NCI-H2196 (cell line): ENCODE results near the gene HDC.

Experiments
- DNase-seq: peaks from one replicate; lab custom pipeline; 2025; ENCODE audit not compliant: unreplicated experiment; lab: John Stamatoyannopoulos, UW

Gene HDC

DNA sequence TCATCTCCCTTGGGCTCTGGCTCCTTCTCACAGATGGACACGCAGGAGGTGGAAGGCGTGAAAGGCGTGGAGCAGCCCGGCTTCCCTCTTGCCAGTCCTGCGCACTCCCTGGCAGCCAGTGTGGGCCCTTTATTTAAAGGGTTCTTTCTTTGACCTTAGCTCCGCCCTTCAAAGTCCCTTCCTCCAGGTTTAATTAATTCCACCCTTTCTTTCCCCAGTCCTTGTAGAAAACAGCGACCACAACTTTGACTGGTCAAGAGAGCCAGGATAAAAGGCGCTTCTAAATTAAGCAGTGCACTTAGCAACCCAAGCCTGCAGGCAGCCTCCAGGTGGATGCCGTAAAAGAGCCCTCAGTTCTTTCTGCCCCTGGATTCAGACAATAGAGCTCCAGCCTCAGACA is at the start of gene HDC:
Gene HDC, minus strand, starts transcription at position 107 of the 400 bp plus-strand sequence. Its CDS starts 103 bp downstream, at position 4.
- no peak for DNase-seq

DNA sequence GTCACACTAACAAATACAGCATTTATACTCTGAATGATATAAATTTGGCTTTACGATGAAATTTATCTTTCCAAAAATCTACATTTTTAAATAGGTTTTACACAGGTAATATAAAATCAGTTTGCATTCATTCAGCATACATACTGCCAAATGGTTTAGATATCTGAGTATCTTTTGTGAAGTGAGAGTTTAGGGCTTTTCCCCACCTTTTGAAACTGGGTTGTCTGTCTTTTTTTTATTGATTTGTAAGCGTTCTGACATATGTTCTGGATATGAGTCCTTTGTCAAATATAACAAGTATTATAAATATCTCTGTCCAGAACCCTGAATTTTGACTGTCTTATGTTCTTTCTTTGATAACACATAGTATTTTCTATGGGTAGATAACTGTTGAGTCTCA is 47.1 kb upstream of the HDC start:
- DNase-seq, result no peak

GRCh38 chr15:50307799-50308198 is 42.3 kb upstream of the HDC start:
- no peak for DNase-seq

DNA sequence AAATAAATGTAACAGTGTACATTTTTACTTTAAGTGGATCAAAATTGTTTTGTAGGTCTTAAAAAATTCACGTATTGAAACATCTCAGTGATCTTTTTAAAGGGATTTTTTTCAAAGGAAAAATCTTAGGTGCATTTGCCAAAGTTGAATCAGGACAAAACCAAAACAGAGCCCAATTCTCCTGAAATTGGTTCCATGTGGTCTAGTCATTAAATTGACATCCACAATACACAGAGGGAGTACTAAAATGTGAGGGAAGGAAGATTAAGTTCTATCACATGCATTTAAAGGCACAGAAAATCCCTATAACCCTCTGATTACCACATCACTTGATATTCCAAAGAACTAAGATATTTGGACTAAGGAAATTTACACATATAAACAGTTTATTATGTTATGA is 39.3 kb upstream of the HDC start:
- DNase-seq, result no peak

DNA sequence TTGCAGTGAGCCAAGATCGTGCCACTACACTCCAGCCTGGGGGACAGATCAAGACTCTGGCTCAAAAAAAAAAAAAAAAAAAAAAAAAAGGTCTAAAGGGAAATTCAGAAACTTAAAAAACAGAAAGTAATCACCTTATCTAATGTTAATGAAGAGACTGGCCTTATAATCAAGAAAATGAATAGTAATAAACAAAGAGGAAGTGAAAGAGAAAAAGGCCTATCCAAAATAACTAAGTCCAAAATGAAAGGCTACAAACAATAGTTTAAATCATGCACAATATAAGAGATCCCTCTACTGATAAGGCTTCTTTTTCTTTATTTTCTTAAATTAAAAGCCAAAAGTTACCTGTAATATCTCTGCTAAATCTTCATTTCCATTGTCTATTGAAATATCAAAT is 37.1 kb upstream of the HDC start:
- DNase-seq, result no peak

DNA sequence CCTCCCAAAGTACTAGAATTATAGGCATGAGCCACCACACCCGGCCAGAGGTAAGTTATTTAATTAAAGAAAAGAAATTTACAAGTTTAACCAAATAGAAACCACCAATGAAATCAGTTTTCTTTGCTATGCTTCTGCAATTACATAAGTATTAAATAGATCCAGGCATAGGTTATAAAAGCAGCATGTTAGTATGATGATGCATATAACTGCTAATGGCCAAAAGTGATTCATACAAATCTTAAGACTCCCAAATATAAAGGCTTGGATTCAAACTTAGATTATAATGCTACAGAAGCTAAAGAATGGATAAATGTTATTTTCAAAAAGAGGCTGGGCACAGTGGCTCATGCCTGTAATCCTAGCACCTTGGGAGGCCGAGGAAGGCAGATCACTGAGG is 32.8 kb upstream of the HDC start:
- no peak for DNase-seq

- DNase-seq, result no peak
Measured at GRCh38 chr15:50295966-50296365, 30.4 kb upstream of the HDC start.

DNA sequence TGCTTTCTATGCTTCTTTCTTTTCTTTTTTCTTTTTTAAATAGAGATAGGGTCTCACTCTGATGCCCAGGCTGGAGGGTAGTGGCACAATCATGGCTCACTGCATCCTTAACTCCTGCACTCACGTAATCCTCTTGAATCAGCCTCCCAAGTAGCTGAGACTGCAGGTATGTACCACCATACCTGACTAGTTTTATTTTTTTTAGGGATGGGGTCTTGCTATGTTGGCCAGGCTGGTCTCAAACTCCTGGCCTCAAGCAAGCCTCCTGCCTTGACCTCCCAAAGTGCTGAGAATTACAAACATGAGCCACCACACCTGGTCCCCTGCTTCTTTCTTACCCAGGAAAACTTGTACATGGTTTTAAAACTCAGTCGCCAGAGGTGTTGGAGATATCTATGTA is 24.2 kb upstream of the HDC start:
- no peak for DNase-seq

DNA sequence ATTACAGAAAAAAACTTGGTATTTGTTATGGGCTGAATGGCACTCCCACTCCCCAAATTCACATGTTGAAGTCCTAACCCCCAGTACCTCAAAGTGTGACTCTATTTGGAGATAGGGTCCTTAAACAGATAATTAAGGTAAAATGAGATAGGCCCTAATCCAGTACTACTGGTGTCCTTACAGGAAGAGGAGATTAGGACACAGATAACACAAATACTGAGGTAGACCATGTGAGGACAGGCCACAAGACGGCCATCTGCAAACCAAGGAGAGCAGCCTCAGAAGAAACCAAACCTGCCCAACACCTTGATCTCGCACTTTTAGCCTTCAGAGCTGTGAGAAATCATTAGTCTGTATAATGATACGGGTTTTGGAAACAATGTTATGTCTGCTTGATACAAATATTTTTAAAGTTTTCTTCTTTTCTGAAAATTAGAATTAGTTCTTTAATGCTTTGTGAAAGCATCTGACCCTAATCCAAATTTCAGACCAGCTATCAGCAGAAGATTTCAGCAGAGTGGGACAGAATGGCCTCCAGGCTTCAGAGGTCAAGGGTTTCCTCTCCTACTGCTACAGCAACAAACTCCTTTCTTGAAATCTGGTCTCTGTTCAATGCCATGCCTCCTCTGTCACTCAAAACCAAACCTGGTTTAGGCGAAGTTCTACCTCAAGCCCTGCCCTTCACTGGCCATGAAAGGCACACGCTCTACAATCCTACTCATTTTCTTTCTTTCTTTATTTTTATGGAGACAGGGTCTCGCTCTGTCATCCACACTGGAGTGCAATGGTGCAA is 22.0 kb upstream of the HDC start:
- DNase-seq, result no peak

DNA sequence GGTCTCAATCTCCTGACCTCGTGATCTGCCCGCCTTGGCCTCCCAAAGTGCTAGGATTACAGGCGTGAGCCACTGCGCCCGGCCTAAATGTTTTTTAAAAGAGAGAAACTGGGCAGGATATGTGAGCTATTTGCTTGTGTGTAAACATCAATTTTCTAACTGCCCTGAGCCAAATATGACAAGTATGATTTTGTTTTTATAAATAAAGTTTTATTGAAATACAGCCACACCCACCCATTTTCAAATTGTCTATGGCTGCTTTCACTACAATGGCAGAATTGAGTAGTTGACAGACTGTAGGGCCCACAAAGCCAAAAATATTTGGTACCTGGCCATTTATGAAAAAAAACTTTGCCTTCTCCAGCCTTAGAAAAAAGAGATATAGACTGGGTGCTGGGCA is 15.9 kb upstream of the HDC start:
- no peak for DNase-seq

DNA sequence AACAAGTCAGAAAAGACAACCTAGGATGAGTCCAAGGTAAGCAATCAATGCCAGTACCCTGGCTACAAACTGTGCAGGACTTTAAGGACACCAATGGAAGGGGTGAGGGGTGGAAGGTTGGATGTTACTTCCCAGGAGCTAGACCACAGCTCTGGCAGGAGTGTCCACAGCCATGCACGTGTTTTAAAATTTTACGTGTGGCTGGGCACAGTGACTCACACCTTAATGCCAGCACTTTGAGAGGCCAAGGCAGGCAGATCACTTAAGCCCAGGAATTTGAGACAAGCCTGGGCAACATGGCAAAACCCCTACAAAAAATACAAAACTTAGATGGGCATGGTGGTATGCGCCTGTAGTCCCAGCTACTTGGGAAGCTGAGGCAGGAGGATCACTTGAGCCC is 14.7 kb upstream of the HDC start:
- no peak for DNase-seq

- no peak for DNase-seq
Measured at GRCh38 chr15:50278496-50278895, 13.0 kb upstream of the HDC start.

DNA sequence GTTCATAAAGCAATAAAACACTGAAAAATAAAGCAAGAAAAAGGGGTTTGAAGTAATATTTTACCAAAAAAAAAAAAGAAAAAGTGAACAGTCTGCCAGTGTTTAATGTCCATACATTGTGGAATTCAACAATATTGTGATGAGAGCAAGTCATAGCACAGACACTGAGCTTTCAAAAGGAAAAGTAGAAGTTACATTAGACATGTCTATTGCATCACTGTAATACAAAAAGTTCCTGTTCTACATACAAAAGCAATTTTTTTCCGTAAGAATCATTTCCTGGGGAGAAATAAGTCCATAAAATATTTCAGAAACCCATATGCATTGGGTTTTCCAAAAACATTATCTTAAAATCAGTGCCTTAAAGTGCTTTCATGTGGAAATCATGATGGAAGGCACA is 11.8 kb upstream of the HDC start:
- DNase-seq, result no peak

GRCh38 chr15:50275908-50276307 is 10.4 kb upstream of the HDC start:
- no peak for DNase-seq

- no peak for DNase-seq
Measured at GRCh38 chr15:50275091-50275490, 9.6 kb upstream of the HDC start.

DNA sequence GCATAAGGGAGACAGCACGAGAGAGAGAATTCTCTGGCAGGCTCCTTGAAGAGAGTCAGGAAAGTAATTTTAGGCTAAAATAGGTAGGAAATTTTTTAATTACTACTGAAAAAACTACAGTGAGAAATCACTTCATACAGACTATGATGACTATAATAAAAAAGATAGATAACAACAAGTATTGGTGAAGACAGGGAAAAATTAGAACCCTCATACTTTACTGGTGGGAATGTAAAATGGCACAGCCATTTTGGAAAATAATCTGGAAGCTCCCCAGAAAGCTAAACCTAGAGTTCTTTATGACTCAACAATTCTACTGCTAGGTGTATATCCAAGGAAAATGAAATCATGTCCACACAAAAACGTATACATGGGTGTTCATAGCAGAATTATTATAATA is 2.1 kb upstream of the HDC start:
- no peak for DNase-seq

GRCh38 chr15:50262533-50262932 is 3.0 kb downstream of the HDC start:
- DNase-seq, result no peak

GRCh38 chr15:50261981-50262380 is 3.5 kb downstream of the HDC start:
- DNase-seq, result no peak

DNA sequence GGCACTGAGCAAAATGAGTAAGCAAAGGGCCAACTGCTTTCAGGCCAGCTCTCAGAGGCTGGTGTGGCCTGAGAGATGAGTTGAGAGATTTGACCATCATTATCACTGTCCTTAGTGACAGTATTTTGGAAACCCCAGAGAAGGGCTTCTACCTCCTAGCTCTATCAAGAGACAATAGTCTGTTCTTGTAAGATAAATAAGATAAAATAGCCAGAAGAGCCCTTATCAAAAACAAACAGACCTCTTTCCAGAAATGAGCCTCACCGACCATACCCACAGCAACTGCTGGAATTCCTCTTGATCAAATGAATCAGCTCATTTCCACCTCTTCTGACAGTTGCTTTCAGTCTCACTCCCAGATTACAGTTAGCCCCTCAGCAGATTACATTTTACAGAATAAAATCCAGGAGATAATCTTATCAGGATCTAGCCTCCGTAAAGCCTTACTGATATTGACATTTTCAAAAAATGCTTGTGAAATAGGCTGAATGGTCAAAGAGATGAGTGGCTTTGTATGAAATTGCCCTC is 4.5 kb downstream of the HDC start:
- no peak for DNase-seq

DNA sequence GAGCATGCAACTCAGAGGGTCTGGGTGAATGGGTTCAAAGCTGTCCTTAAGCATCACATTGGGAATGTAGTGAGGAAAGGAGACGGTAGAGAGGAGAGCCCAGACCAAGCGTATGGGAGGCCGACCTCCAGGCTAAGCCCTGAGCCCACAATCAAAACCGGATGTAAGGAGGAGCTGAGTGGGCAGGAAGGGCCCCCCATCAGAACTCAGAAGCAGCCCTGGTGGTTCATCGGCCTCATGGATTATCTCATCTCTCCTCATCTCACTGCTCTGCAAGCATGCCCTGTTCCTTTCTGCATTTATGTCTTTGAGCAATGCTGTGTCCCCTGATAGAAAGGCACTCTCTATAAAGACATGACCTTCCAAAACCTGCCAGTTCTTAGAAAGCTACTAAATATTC is 6.2 kb downstream of the HDC start:
- DNase-seq, result no peak

GRCh38 chr15:50257924-50258323 is 7.6 kb downstream of the HDC start:
- DNase-seq, result no peak

GRCh38 chr15:50257332-50257731 is 8.2 kb downstream of the HDC start:
- no peak for DNase-seq
